MM.1S (cell line): ENCODE measurements around the gene CD58.
"Not testable (repeated sequence)": the region's sequence is repeated elsewhere in the genome, so short reads cannot be mapped to it uniquely, and the experiment has no call there.

Experiments
- CTCF ChIP-seq: fragments of 300-600 bp; sonication (generic); IDR thresholded peaks from 2 replicates; pipeline ENCODE4 v1.5.1; 2016; ENCODE audit warnings: antibody characterized with exemption, low read length, mixed read lengths
- EZH2 ChIP-seq: fragments of 300-600 bp; sonication (generic); optimal IDR thresholded peaks from 2 replicates; pipeline ENCODE3; 2017; ENCODE audit warnings: low read depth, mild to moderate bottlenecking, antibody characterized with exemption, low read length, mixed read lengths
- EZH2phosphoT487 ChIP-seq: fragments of 300-600 bp; sonication (generic); IDR thresholded peaks from 2 replicates; pipeline ENCODE4 v1.6.1; 2018; ENCODE audit warnings: antibody characterized with exemption, low read length

GRCh38 chr1:116608151-116608550 lies 37.3 kb upstream of the CD58 start:
- not testable (repeated sequence) for TF ChIP-seq CTCF, EZH2, EZH2phosphoT487
